Mammary epithelial cell (primary cell): ENCODE results near the gene GPR137C.

Experiments
- EZH2 ChIP-seq: IDR thresholded peaks from 2 replicates; pipeline ENCODE4 v1.6.1; 2012; ENCODE audit warnings: low read length, inconsistent platforms, borderline replicate concordance
- TF ChIP-seq, protein P1 (sequence below), 2 donors: IDR thresholded peaks in 1 of 2; conservative IDR thresholded peaks in 1 of 2; 2 replicates each; pipeline ENCODE4 v1.5.1; 2011 to 2012; ENCODE audit warnings: inconsistent platforms in 2 of 2, low read length in 2 of 2, mild to moderate bottlenecking in 2 of 2, control low read depth in 1 of 2, low read depth in 1 of 2; ENCODE audit not compliant: insufficient read depth in 1 of 2; ENCODE audit errors: extremely low read depth in 1 of 2

GRCh38 chr14:52583544-52583943 is 30.9 kb downstream of the GPR137C start:
- TF ChIP-seq, protein P1, sequence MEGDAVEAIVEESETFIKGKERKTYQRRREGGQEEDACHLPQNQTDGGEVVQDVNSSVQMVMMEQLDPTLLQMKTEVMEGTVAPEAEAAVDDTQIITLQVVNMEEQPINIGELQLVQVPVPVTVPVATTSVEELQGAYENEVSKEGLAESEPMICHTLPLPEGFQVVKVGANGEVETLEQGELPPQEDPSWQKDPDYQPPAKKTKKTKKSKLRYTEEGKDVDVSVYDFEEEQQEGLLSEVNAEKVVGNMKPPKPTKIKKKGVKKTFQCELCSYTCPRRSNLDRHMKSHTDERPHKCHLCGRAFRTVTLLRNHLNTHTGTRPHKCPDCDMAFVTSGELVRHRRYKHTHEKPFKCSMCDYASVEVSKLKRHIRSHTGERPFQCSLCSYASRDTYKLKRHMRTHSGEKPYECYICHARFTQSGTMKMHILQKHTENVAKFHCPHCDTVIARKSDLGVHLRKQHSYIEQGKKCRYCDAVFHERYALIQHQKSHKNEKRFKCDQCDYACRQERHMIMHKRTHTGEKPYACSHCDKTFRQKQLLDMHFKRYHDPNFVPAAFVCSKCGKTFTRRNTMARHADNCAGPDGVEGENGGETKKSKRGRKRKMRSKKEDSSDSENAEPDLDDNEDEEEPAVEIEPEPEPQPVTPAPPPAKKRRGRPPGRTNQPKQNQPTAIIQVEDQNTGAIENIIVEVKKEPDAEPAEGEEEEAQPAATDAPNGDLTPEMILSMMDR (conservative IDR thresholded peaks at IDR 0.05 in 1 of 2, IDR thresholded peaks at IDR 0.05 in 1 of 2; ENCODE audit: extremely low read depth in 1 of 2, insufficient read depth in 1 of 2, low read depth in 1 of 2, low read length in 2 of 2) = no peak
- TF ChIP-seq EZH2 = no peak
